K562 (cell line): ENCODE results near the gene ATG7. TPM values are rescaled to one million over a fixed set of nuclear protein-coding genes. Genes with fewer than 3 reads are reported as not detected.

Experiments
- BRF1 ChIP-seq: IDR thresholded peaks from 3 replicates; pipeline ENCODE4 v1.6.1; 2011; ENCODE audit warnings: borderline replicate concordance, mild to moderate bottlenecking; ENCODE audit not compliant: insufficient read length; ENCODE audit errors: extremely low read depth
- CHD2 ChIP-seq: IDR thresholded peaks from 2 replicates; pipeline ENCODE4 v1.6.1; 2011; ENCODE audit warnings: low read depth, low read length
- CSDE1 ChIP-seq, 2 experiments: fragments of 450-650 bp; IDR thresholded peaks; 2 replicates each; pipeline ENCODE4 v1.6.1; 2016; ENCODE audit warnings: mild to moderate bottlenecking in 1 of 2
- DNMT1 ChIP-seq: fragments of 450-650 bp; IDR thresholded peaks from 2 replicates; pipeline ENCODE4 v1.6.1; 2016; ENCODE audit warnings: antibody characterized with exemption, mild to moderate bottlenecking
- GATAD2A ChIP-seq: fragments of 450-650 bp; IDR thresholded peaks from 2 replicates; pipeline ENCODE4 v1.6.1; 2017
- HOXB6 ChIP-seq: fragments of 250-450 bp; sonication (Bioruptor Pico); IDR thresholded peaks from 2 replicates; pipeline ENCODE4 v1.5.1; 2022; ENCODE audit warnings: mild to moderate bottlenecking, borderline replicate concordance
- KDM5B ChIP-seq: fragments of 200-600 bp; sonication (generic); IDR thresholded peaks from 2 replicates; pipeline ENCODE4 v1.6.1; 2012; ENCODE audit warnings: low read depth, mild to moderate bottlenecking, moderate library complexity, low read length, control low read depth, inconsistent platforms; ENCODE audit not compliant: insufficient replicate concordance
- MTA3 ChIP-seq: fragments of 450-650 bp; formaldehyde crosslinking; IDR thresholded peaks from 2 replicates; pipeline ENCODE4 v1.6.1; 2017; ENCODE audit warnings: mild to moderate bottlenecking, borderline replicate concordance
- NCOA2 ChIP-seq, 2 experiments: fragments of 450-650 bp; IDR thresholded peaks; 2 replicates each; pipeline ENCODE4 v1.6.1; 2018; ENCODE audit warnings: mild to moderate bottlenecking in 2 of 2, moderate library complexity in 1 of 2; ENCODE audit not compliant: partially characterized antibody in 2 of 2
- POLR3G ChIP-seq: IDR thresholded peaks from 2 replicates; pipeline ENCODE4 v1.6.1; 2011; ENCODE audit not compliant: insufficient read length, insufficient replicate concordance; ENCODE audit errors: extremely low read depth
- RERE ChIP-seq: sonication (generic); formaldehyde crosslinking; IDR thresholded peaks from 2 replicates; pipeline ENCODE4 v1.8.0; 2023; ENCODE audit warnings: missing genetic modification reagents, mild to moderate bottlenecking, borderline replicate concordance
- RFX5 ChIP-seq: IDR thresholded peaks from 2 replicates; pipeline ENCODE4 v1.6.1; 2011; ENCODE audit warnings: low read depth, mild to moderate bottlenecking, improper control_type of control experiment, low read length
- RHOXF2B ChIP-seq: fragments of 250-450 bp; sonication (Bioruptor Pico); conservative IDR thresholded peaks from 2 replicates; pipeline ENCODE4 v1.5.1; 2021
- RNF2 ChIP-seq: sonication (generic); IDR thresholded peaks from 2 replicates; pipeline ENCODE4 v1.6.1; 2016
- SPI1 ChIP-seq: IDR thresholded peaks from 2 replicates; pipeline ENCODE4 v1.6.1; 2011; ENCODE audit warnings: low read depth, low read length, control low read depth, borderline replicate concordance
- TCF7 ChIP-seq: sonication (generic); IDR thresholded peaks from 2 replicates; pipeline ENCODE4 v1.6.1; 2016; ENCODE audit warnings: antibody characterized with exemption, borderline replicate concordance
- TFAM ChIP-seq: fragments of 250-450 bp; sonication (Bioruptor Pico); conservative IDR thresholded peaks from 2 replicates; pipeline ENCODE4 v1.5.0; 2021; ENCODE audit warnings: mild to moderate bottlenecking, moderate library complexity
- TSC22D4 ChIP-seq: fragments of 450-650 bp; IDR thresholded peaks from 2 replicates; pipeline ENCODE4 v1.6.1; 2016; ENCODE audit warnings: missing genetic modification characterization, missing biosample characterization, control low read depth
- USF1 ChIP-seq: sonication (generic); formaldehyde crosslinking; IDR thresholded peaks from 2 replicates; pipeline ENCODE4 v1.9.0; 2022; ENCODE audit warnings: mild to moderate bottlenecking, missing genetic modification reagents
- WHSC1 ChIP-seq: IDR thresholded peaks from one replicate; pipeline ENCODE4 v1.6.1; 2012; ENCODE audit warnings: low read length, control low read depth, inconsistent platforms
- XRCC4 ChIP-seq: IDR thresholded peaks from one replicate; pipeline ENCODE4 v1.6.1; 2011; ENCODE audit not compliant: insufficient read depth, insufficient read length; ENCODE audit errors: extremely low read depth
- ZNF24 ChIP-seq: fragments of 450-650 bp; IDR thresholded peaks from 2 replicates; pipeline ENCODE4 v1.6.1; 2016
- ZNF263 ChIP-seq: sonication (generic); formaldehyde crosslinking; IDR thresholded peaks from 2 replicates; pipeline ENCODE4 v1.8.0; 2022; ENCODE audit warnings: mild to moderate bottlenecking, missing genetic modification reagents, borderline replicate concordance
- ZNF431 ChIP-seq: sonication (generic); formaldehyde crosslinking; IDR thresholded peaks from 2 replicates; pipeline ENCODE4 v1.8.0; 2022; ENCODE audit warnings: mild to moderate bottlenecking, missing genetic modification reagents
- ZSCAN32 ChIP-seq: fragments of 450-650 bp; formaldehyde crosslinking; IDR thresholded peaks from 2 replicates; pipeline ENCODE4 v1.4.0; 2020; ENCODE audit warnings: mild to moderate bottlenecking, moderate library complexity
- polyA plus RNA-seq, 8 experiments: library from polyadenylated mRNA; depleted of rRNA in 4 of 8; stranded (reverse) in 5 of 8; unstranded in 3 of 8; fragments of >200 nt; fragmentation: Nextera tagmentation in 2 of 8; fragmentation: Illumina TruSeq in 1 of 8; extraction: Ambion mirVana in 2 of 8; extraction: Trizol in 1 of 8; gene quantifications; 2 replicates each; pipeline versions ENCODE4 v1.2.1 to v1.2.3, GENCODE V29; 2011 to 2014; ENCODE audit warnings: inconsistent platforms in 1 of 8, missing spikeins in 1 of 8
- total RNA-seq, 7 experiments: library from RNA; depleted of rRNA in 6 of 7; stranded (reverse); fragments of >200 nt in 6 of 7; fragmentation: Illumina TruSeq in 2 of 7; extraction: Trizol in 2 of 7; gene quantifications; 2 replicates each; pipeline versions ENCODE4 v1.2.1 to v1.2.3, GENCODE V29; 2011 to 2021; ENCODE audit warnings: low replicate concordance in 1 of 7

Gene ATG7
- total and polyA plus RNA-seq, 9 of the 15 experiments (the other 6 are each of a cell fraction or from before 2014, with no cell fraction given) = 18.3 to 45.3 (median 33.6) TPM

- TF ChIP-seq RERE (CRISPR knock-in tag) (no peak), ZNF263 (CRISPR knock-in tag) (no peak; the same call in 1 of the 2 replicates), KDM5B (peak; percentile 76), ZSCAN32 (CRISPR knock-in tag) (peak; percentile 81), POLR3G (no peak), WHSC1 (no peak), XRCC4 (no peak), RHOXF2B (no peak), ZNF24 (no peak), HOXB6 (no peak), USF1 (CRISPR knock-in tag) (no peak; the same call in 1 of the 2 replicates), TFAM (CRISPR knock-in tag) (no peak), NCOA2 (IDR thresholded peaks at IDR 0.05; ENCODE audit: partially characterized antibody in 2 of 2) (no peak), TCF7 (no peak), GATAD2A (no peak), BRF1 (no peak), TSC22D4 (no peak), ZNF431 (CRISPR knock-in tag) (no peak), RNF2 (no peak), DNMT1 (no peak), SPI1 (peak; percentile 64; the same call in 1 of the 2 replicates), MTA3 (peak; percentile 45; the same call in 1 of the 2 replicates), CSDE1 (IDR thresholded peaks at IDR 0.05) (no peak), CHD2 (no peak), RFX5 (no peak)
These were observed at the start of gene ATG7 (continued) for GRCh38 chr3:11271986-11272904.
